Progenitor cell of endocrine pancreas (in vitro differentiated cells): Measurements from ENCODE around the gene DSN1. TPM values are rescaled to one million over a fixed set of nuclear protein-coding genes. Genes with fewer than 3 reads are reported as not detected.

Experiments used
- DNase-seq: peaks from one replicate; pipeline ENCODE4 v3.0.0; 2021; ENCODE audit warnings: low spot score; ENCODE audit not compliant: unreplicated experiment
- H3K27ac Mint-ChIP-seq: 2 replicates; pipeline ENCODE4 v1.8.0; 2021; ENCODE audit warnings: mild to moderate bottlenecking, moderate library complexity, mixed read lengths
- H3K27me3 Mint-ChIP-seq: 2 replicates; pipeline ENCODE4 v1.8.0; 2021; ENCODE audit warnings: mixed read lengths
- H3K36me3 Mint-ChIP-seq: 2 replicates; pipeline ENCODE4 v1.8.0; 2022; ENCODE audit warnings: mixed read lengths; ENCODE audit not compliant: insufficient read depth
- H3K4me1 Mint-ChIP-seq: 2 replicates; pipeline ENCODE4 v1.8.0; 2021; ENCODE audit warnings: low read depth, mixed read lengths
- H3K4me3 Mint-ChIP-seq: 2 replicates; pipeline ENCODE4 v1.8.0; 2021; ENCODE audit warnings: low read depth, mild to moderate bottlenecking, moderate library complexity, mixed read lengths
- H3K9me3 Mint-ChIP-seq: 2 replicates; pipeline ENCODE4 v1.8.0; 2021; ENCODE audit warnings: low read depth, mixed read lengths
- CTCF ChIP-seq: fragments of 200-600 bp; sonication (generic); IDR thresholded peaks from one replicate; pipeline ENCODE4 v1.5.0; 2021; ENCODE audit warnings: antibody characterized with exemption, mild to moderate bottlenecking; ENCODE audit not compliant: unreplicated experiment
- total RNA-seq: library from RNA; stranded (reverse); gene quantifications from 2 replicates; pipeline ENCODE4 v1.2.1, GENCODE V29; 2021

The DSN1 gene
- total RNA-seq, 1 donor from 2014 or later: 17.5 TPM

- peaks cover 2% of the 10 kb centered on the region for H3K4me1 Mint-ChIP-seq
- no peak overlapping the region for H3K4me3 Mint-ChIP-seq
- no peaks in the 10 kb centered on the region for H3K27me3 Mint-ChIP-seq
- no peaks in the 10 kb centered on the region for H3K9me3 Mint-ChIP-seq
- DNase-seq: no peak
- TF ChIP-seq CTCF: no peak
- peaks cover 16% of the 10 kb centered on the region for H3K36me3 Mint-ChIP-seq
- H3K27ac Mint-ChIP-seq: peak overlapping the region; percentile 49
These were observed 39.3 kb upstream of the DSN1 start for GRCh38 chr20:36812594-36813463.

GRCh38 chr20:36808317-36809257, 35.0 kb upstream of the DSN1 start:
- TF ChIP-seq CTCF: peak; percentile 63

GRCh38 chr20:36806049-36806448, 32.5 kb upstream of the DSN1 start:
- DNase-seq: no peak
- Mint-ChIP-seq H3K9me3 (no peaks in the 10 kb centered on the region), H3K27ac (no peak overlapping the region), H3K4me3 (no peak overlapping the region), H3K36me3 (peaks cover 13% of the 10 kb centered on the region), H3K4me1 (no peaks in the 10 kb centered on the region), H3K27me3 (no peaks in the 10 kb centered on the region)
- TF ChIP-seq CTCF: no peak

More at GRCh38 chr20:36808317-36809257, 35.0 kb upstream of the DSN1 start:
- Mint-ChIP-seq H3K27me3 (no peaks in the 10 kb centered on the region), H3K9me3 (no peaks in the 10 kb centered on the region), H3K36me3 (peaks cover 9% of the 10 kb centered on the region), H3K4me1 (no peaks in the 10 kb centered on the region), H3K4me3 (no peak overlapping the region), H3K27ac (no peak overlapping the region)
- DNase-seq: no peak

- no peak for TF ChIP-seq CTCF
- Mint-ChIP-seq H3K9me3 (no peaks in the 10 kb centered on the region), H3K27ac (no peak overlapping the region), H3K36me3 (peaks cover 13% of the 10 kb centered on the region), H3K4me1 (no peaks in the 10 kb centered on the region), H3K27me3 (no peaks in the 10 kb centered on the region), H3K4me3 (no peak overlapping the region)
- DNase-seq: no peak
These were observed 31.8 kb upstream of the DSN1 start for GRCh38 chr20:36805396-36805795.

- no peak overlapping the region for H3K4me3 Mint-ChIP-seq
These were observed 30.9 kb upstream of the DSN1 start for GRCh38 chr20:36804425-36804824.

More at GRCh38 chr20:36804425-36804824, 30.9 kb upstream of the DSN1 start:
- no peak for TF ChIP-seq CTCF
- Mint-ChIP-seq H3K27me3 (no peaks in the 10 kb centered on the region), H3K4me1 (no peaks in the 10 kb centered on the region), H3K27ac (no peak overlapping the region), H3K9me3 (no peaks in the 10 kb centered on the region), H3K36me3 (peaks cover 15% of the 10 kb centered on the region)
- DNase-seq: no peak
